ENCODE data around the gene DXO.

DNA sequence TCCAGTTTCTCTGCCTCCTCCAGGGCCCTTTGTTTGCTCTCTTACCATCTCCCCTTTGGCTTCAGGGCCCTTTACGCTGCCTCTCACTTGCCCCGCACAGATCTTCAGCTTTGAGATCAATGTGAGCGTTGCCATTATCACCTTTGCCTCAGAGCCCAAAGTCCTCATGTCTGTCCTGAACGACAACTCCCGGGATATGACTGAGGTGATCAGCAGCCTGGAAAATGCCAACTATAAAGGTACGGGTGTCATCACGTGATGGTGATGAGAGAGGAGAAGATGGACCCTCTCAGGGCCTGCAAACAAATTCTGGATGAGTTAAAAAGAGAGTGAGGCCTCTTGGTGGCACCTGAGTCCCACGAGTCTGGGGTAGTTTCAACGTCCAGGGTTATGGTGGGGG, 36.1 kb downstream of the DXO start:
- TF ChIP-seq CTCF (IDR thresholded peaks at IDR 0.05) (no peak), POLR2A (IDR thresholded peaks at IDR 0.05) (no peak)
